Upper lobe of right lung (tissue), 1 donor: ENCODE results near the gene PRR33. TPM values are rescaled to one million over a fixed set of nuclear protein-coding genes. Genes with fewer than 3 reads are reported as not detected.

Experiments
- ATAC-seq: fragments of 200-7000 bp; cut with Tn5 transposase; one replicate; pipeline ENCODE4 v1.9.1; 2020; ENCODE audit warnings: mild to moderate bottlenecking, moderate library complexity
- DNase-seq: peaks from one replicate; pipeline ENCODE4 v3.0.0-alpha.2; 2020
- H3K27ac ChIP-seq: fragments of 200-600 bp; one replicate; pipeline ENCODE4 v1.8.0; 2022
- H3K27me3 ChIP-seq: fragments of 200-600 bp; one replicate; pipeline ENCODE4 v1.8.0; 2022; ENCODE audit warnings: mild to moderate bottlenecking
- H3K36me3 ChIP-seq: fragments of 200-600 bp; one replicate; pipeline ENCODE4 v1.8.0; 2022
- H3K4me1 ChIP-seq: fragments of 200-600 bp; one replicate; pipeline ENCODE4 v1.8.0; 2022
- H3K4me3 ChIP-seq: fragments of 200-600 bp; one replicate; pipeline ENCODE4 v1.8.0; 2022; ENCODE audit warnings: mild to moderate bottlenecking
- H3K9me3 ChIP-seq: fragments of 200-600 bp; one replicate; pipeline ENCODE4 v1.8.0; 2022
- CTCF ChIP-seq: fragments of 200-600 bp; IDR thresholded peaks from one replicate; pipeline ENCODE4 v1.8.0; 2022; ENCODE audit warnings: antibody characterized with exemption
- intact Hi-C: fragments of 100-400 bp; cut with DNase I; formaldehyde crosslinking; loops from one replicate; pipeline ENCODE4 v1.11.0; 2022
- total RNA-seq: library from RNA; stranded (reverse); fragmentation: NEBNext Ultra II Directional; extraction: Animal tissue kit (Norgen Biotek cat#: 25700); gene quantifications from one replicate; pipeline ENCODE4 v1.2.1, GENCODE V29; 2021
- donor health status: DM: no; HTN: yes; CAD: no; lungs with severe emphysema.

The PRR33 gene
- total RNA-seq, 1 donor from 2014 or later: not detected

GRCh38 chr11:1857064-1857463 lies 34.6 kb downstream of the PRR33 start:
- H3K4me1 ChIP-seq: peaks cover 3% of the 10 kb centered on the region
- no peak for DNase-seq

GRCh38 chr11:1856306-1857005 lies 35.2 kb downstream of the PRR33 start:
- intact Hi-C loops: no loop called here
- DNase-seq: no peak

More at GRCh38 chr11:1857064-1857463, 34.6 kb downstream of the PRR33 start:
- no peaks in the 10 kb centered on the region for H3K36me3 ChIP-seq
- no peak for ATAC-seq
- TF ChIP-seq CTCF: no peak
- no peaks in the 10 kb centered on the region for H3K27me3 ChIP-seq
- H3K9me3 ChIP-seq: no peaks in the 10 kb centered on the region
- no peak overlapping the region for H3K4me3 ChIP-seq
- no peak overlapping the region for H3K27ac ChIP-seq
- intact Hi-C loops: no loop called here

GRCh38 chr11:1855886-1856265 lies 35.8 kb downstream of the PRR33 start:
- Histone ChIP-seq H3K36me3 (no peaks in the 10 kb centered on the region), H3K4me1 (peaks cover 13% of the 10 kb centered on the region), H3K4me3 (no peak overlapping the region), H3K27ac (no peak overlapping the region), H3K9me3 (no peaks in the 10 kb centered on the region), H3K27me3 (no peaks in the 10 kb centered on the region)
- intact Hi-C loops: no loop called here
- ATAC-seq (no peak), DNase-seq (no peak)
- TF ChIP-seq CTCF: no peak

More at GRCh38 chr11:1856306-1857005, 35.2 kb downstream of the PRR33 start:
- no peak overlapping the region for H3K4me3 ChIP-seq
- no peak for TF ChIP-seq CTCF
- ATAC-seq: no peak
- no peaks in the 10 kb centered on the region for H3K27me3 ChIP-seq
- H3K9me3 ChIP-seq: no peaks in the 10 kb centered on the region
- no peaks in the 10 kb centered on the region for H3K36me3 ChIP-seq
- H3K27ac ChIP-seq: no peak overlapping the region
- H3K4me1 ChIP-seq: peaks cover 9% of the 10 kb centered on the region

GRCh38 chr11:1854949-1855885 lies 36.5 kb downstream of the PRR33 start:
- Histone ChIP-seq H3K27me3 (no peaks in the 10 kb centered on the region), H3K27ac (peak overlapping the region; percentile 77), H3K4me3 (peak overlapping the region; percentile 51), H3K4me1 (peaks cover 13% of the 10 kb centered on the region), H3K36me3 (no peaks in the 10 kb centered on the region), H3K9me3 (no peaks in the 10 kb centered on the region)
- ATAC-seq (no peak), DNase-seq (no peak)
- TF ChIP-seq CTCF: no peak
- intact Hi-C loops: no loop called here

GRCh38 chr11:1854132-1854948 lies 37.4 kb downstream of the PRR33 start:
- H3K27ac ChIP-seq: peak overlapping the region; percentile 77
- TF ChIP-seq CTCF: no peak

More at GRCh38 chr11:1854132-1854948, 37.4 kb downstream of the PRR33 start:
- peaks cover 18% of the 10 kb centered on the region for H3K4me1 ChIP-seq
- no peak for ATAC-seq
- H3K9me3 ChIP-seq: no peaks in the 10 kb centered on the region
- DNase-seq: no peak
- peak overlapping the region; percentile 51 for H3K4me3 ChIP-seq
- no peaks in the 10 kb centered on the region for H3K27me3 ChIP-seq
- intact Hi-C loops: no loop called here
- H3K36me3 ChIP-seq: no peaks in the 10 kb centered on the region
